H9 (cell line): Measurements from ENCODE around the gene GRM1. TPM values are rescaled to one million over a fixed set of nuclear protein-coding genes. Genes with fewer than 3 reads are reported as not detected.

Source experiments
- DNase-seq: peaks from one replicate; pipeline ENCODE4 v3.0.0-alpha.2; 2017
- H2AFZ ChIP-seq: one replicate; pipeline ENCODE4 v1.6.1; 2013; ENCODE audit warnings: mild to moderate bottlenecking, low read length, control low read depth, moderate library complexity
- H2AK5ac ChIP-seq: 2 replicates; pipeline ENCODE4 v1.6.1; 2013; ENCODE audit warnings: low read length, control low read depth, mixed read lengths; ENCODE audit not compliant: insufficient read length
- H2BK120ac ChIP-seq: one replicate; pipeline ENCODE4 v1.6.1; 2013; ENCODE audit warnings: low read depth, mild to moderate bottlenecking, low read length, control low read depth, inconsistent platforms; ENCODE audit not compliant: poor library complexity, severe bottlenecking
- H2BK12ac ChIP-seq: 2 replicates; pipeline ENCODE4 v1.6.1; 2013; ENCODE audit warnings: low read length, control low read depth, mixed read lengths, low read depth; ENCODE audit not compliant: insufficient read length
- H2BK15ac ChIP-seq: 2 replicates; pipeline ENCODE4 v1.6.1; 2013; ENCODE audit warnings: low read depth, low read length, control low read depth
- H2BK20ac ChIP-seq: one replicate; pipeline ENCODE4 v1.6.1; 2013; ENCODE audit warnings: low read depth, mild to moderate bottlenecking, low read length, control low read depth, inconsistent platforms; ENCODE audit not compliant: poor library complexity, severe bottlenecking
- H2BK5ac ChIP-seq: 2 replicates; pipeline ENCODE4 v1.6.1; 2013; ENCODE audit warnings: low read length, control low read depth, mixed read lengths; ENCODE audit not compliant: insufficient read length
- H3K14ac ChIP-seq: 2 replicates; pipeline ENCODE4 v1.6.1; 2013; ENCODE audit warnings: low read length, control low read depth; ENCODE audit not compliant: insufficient read depth
- H3K18ac ChIP-seq: 2 replicates; pipeline ENCODE4 v1.6.1; 2013; ENCODE audit warnings: low read depth, mild to moderate bottlenecking, mixed read lengths, low read length, control low read depth; ENCODE audit not compliant: insufficient read length
- H3K23ac ChIP-seq: 2 replicates; pipeline ENCODE4 v1.6.1; 2013; ENCODE audit warnings: low read length, control low read depth, mixed read lengths, low read depth; ENCODE audit not compliant: insufficient read length
- H3K23me2 ChIP-seq: 2 replicates; pipeline ENCODE4 v1.6.1; 2013; ENCODE audit warnings: low read depth, mild to moderate bottlenecking, mixed read lengths, low read length, control low read depth; ENCODE audit not compliant: insufficient read length, poor library complexity, severe bottlenecking
- H3K27ac ChIP-seq: 2 replicates; pipeline ENCODE4 v1.5.1; 2013; ENCODE audit warnings: low read length, control low read depth, mixed read lengths, low read depth; ENCODE audit not compliant: insufficient read length
- H3K27me3 ChIP-seq: 2 replicates; pipeline ENCODE4 v1.6.1; 2013; ENCODE audit warnings: low read length, control low read depth, inconsistent platforms; ENCODE audit not compliant: insufficient read depth
- H3K4ac ChIP-seq: 2 replicates; pipeline ENCODE4 v1.6.1; 2013; ENCODE audit warnings: low read depth, mild to moderate bottlenecking, control low read depth, inconsistent platforms, low read length, moderate library complexity
- H3K4me1 ChIP-seq: 2 replicates; pipeline ENCODE4 v1.6.1; 2013; ENCODE audit warnings: low read length, control low read depth, inconsistent platforms; ENCODE audit not compliant: insufficient read depth
- H3K4me2 ChIP-seq: 2 replicates; pipeline ENCODE4 v1.6.1; 2013; ENCODE audit warnings: low read length, control low read depth, mixed read lengths; ENCODE audit not compliant: insufficient read length, insufficient read depth
- H3K56ac ChIP-seq: 2 replicates; pipeline ENCODE4 v1.6.1; 2013; ENCODE audit warnings: low read depth, mild to moderate bottlenecking, mixed read lengths, low read length, control low read depth; ENCODE audit not compliant: insufficient read length
- H3K79me1 ChIP-seq: 2 replicates; pipeline ENCODE4 v1.6.1; 2013; ENCODE audit warnings: low read depth, mild to moderate bottlenecking, moderate library complexity, low read length, control low read depth, inconsistent platforms; ENCODE audit not compliant: insufficient read depth, poor library complexity, severe bottlenecking
- H3K79me2 ChIP-seq: 2 replicates; pipeline ENCODE4 v1.6.1; 2013; ENCODE audit warnings: low read length, control low read depth, inconsistent platforms; ENCODE audit not compliant: insufficient read depth
- H3K9ac ChIP-seq: 2 replicates; pipeline ENCODE4 v1.6.1; 2013; ENCODE audit warnings: low read length, control low read depth, mixed read lengths; ENCODE audit not compliant: insufficient read length; ENCODE audit errors: extremely low read depth
- H3K9me3 ChIP-seq: one replicate; pipeline ENCODE4 v1.6.1; 2013; ENCODE audit warnings: low read depth, low read length, inconsistent platforms; ENCODE audit not compliant: control insufficient read depth
- H3T11ph ChIP-seq: one replicate; pipeline ENCODE4 v1.6.1; 2013; ENCODE audit warnings: mild to moderate bottlenecking, low read length, control low read depth, inconsistent platforms
- H4K20me1 ChIP-seq: one replicate; pipeline ENCODE4 v1.6.1; 2013; ENCODE audit not compliant: control insufficient read depth, insufficient read length, insufficient read depth
- H4K5ac ChIP-seq: 2 replicates; pipeline ENCODE4 v1.6.1; 2013; ENCODE audit warnings: low read depth, mild to moderate bottlenecking, mixed read lengths, low read length, control low read depth; ENCODE audit not compliant: insufficient read length
- H4K8ac ChIP-seq: replicated peaks from 2 replicates; pipeline ENCODE4 v1.6.1; 2013; ENCODE audit warnings: low read length, control low read depth, mixed read lengths, low read depth; ENCODE audit not compliant: insufficient read length
- H4K91ac ChIP-seq: 2 replicates; pipeline ENCODE4 v1.6.1; 2013; ENCODE audit warnings: low read depth, mild to moderate bottlenecking, moderate library complexity, mixed read lengths, low read length, control low read depth; ENCODE audit not compliant: insufficient read length
- H3K27ac Mint-ChIP-seq, 3 experiments: 2 replicates in 2 of 3; 3 replicates in 1 of 3; pipeline ENCODE4 v1.8.0; 2020 to 2021; ENCODE audit warnings: mixed read lengths in 3 of 3, mild to moderate bottlenecking in 1 of 3, moderate library complexity in 1 of 3
- H3K27me3 Mint-ChIP-seq: 2 replicates; pipeline ENCODE4 v1.8.0; 2021; ENCODE audit warnings: low read depth, mild to moderate bottlenecking, moderate library complexity, mixed read lengths
- H3K36me3 Mint-ChIP-seq, 3 experiments: 2 replicates in 2 of 3; 3 replicates in 1 of 3; pipeline ENCODE4 v1.8.0; 2020 to 2021; ENCODE audit warnings: low read depth in 3 of 3, mixed read lengths in 3 of 3; ENCODE audit not compliant: insufficient read depth in 1 of 3
- H3K4me1 Mint-ChIP-seq, 2 experiments: 2 replicates each; pipeline ENCODE4 v1.8.0; 2020; ENCODE audit warnings: mixed read lengths in 2 of 2
- H3K4me3 Mint-ChIP-seq, 2 experiments: 2 replicates in 1 of 2; 3 replicates in 1 of 2; pipeline ENCODE4 v1.8.0; 2020 to 2021; ENCODE audit warnings: mild to moderate bottlenecking in 2 of 2, mixed read lengths in 2 of 2, moderate library complexity in 1 of 2
- H3K9me3 Mint-ChIP-seq, 2 experiments: 2 replicates in 1 of 2; 3 replicates in 1 of 2; pipeline ENCODE4 v1.8.0; 2020; ENCODE audit warnings: mild to moderate bottlenecking in 2 of 2, mixed read lengths in 2 of 2, moderate library complexity in 1 of 2
- WGBS: extraction: QIAGEN DNeasy Blood & Tissue Kit; methylation state at CpG from one replicate; pipeline ENCODE4 v1.1.7; 2013; ENCODE audit warnings: missing lambda C conversion rate, low lambda C conversion rate, mixed read lengths; ENCODE audit not compliant: insufficient read length; ENCODE audit errors: extremely low coverage; 5-methylcytosine and 5-hydroxymethylcytosine counted together
- total RNA-seq: library from RNA; stranded (reverse); gene quantifications from 2 replicates; pipeline ENCODE4 v1.2.1, GENCODE V29; 2021
- TF ChIP-seq, protein P1 (sequence below): fragments of 200-600 bp; sonication (generic); conservative IDR thresholded peaks from 3 replicates; pipeline ENCODE4 v1.8.0; 2021; ENCODE audit warnings: antibody characterized with exemption, mild to moderate bottlenecking

GRM1 gene
- total RNA-seq, 1 experiment from 2014 or later: 0.39 TPM

DNA sequence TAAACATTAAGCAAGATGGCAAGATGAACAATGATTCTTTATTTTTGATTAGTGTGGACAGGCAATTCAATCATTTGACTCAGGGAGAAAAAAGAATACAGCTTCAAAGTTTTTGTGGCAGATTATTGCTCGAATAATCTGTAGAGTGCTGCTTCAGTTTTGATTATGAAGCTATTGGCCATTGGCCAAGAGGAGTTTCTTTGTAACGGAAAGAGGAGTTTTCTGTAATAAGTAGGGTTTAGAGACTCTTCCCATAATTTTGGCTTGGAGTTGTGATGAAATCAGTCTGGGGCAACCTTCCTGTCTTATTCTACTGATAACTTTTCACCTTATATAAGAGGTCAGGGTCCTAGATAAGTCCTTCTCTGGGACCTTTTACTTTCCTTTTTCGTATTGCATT lies 258.1 kb downstream of the GRM1 start:
- no peaks in the 10 kb centered on the region for H3K23me2 ChIP-seq
- no peak overlapping the region for H3K27ac Mint-ChIP-seq
- no peak overlapping the region for H3T11ph ChIP-seq
- H3K9ac ChIP-seq: no peak overlapping the region
- no peak overlapping the region for H2BK120ac ChIP-seq
- no peak overlapping the region for H2AFZ ChIP-seq
- H4K20me1 ChIP-seq: no peaks in the 10 kb centered on the region
- H3K56ac ChIP-seq: no peak overlapping the region
- no peak overlapping the region for H2BK20ac ChIP-seq
- no peak overlapping the region for H2AK5ac ChIP-seq
- no peaks in the 10 kb centered on the region for H3K79me2 ChIP-seq
- H4K8ac ChIP-seq: no peak overlapping the region
- H3K27me3 ChIP-seq: no peaks in the 10 kb centered on the region
- WGBS: no CpG with 5 or more reads among the region's 3 CpGs
- H3K14ac ChIP-seq: no peak overlapping the region
- H3K79me1 ChIP-seq: no peaks in the 10 kb centered on the region
- H3K4me1 Mint-ChIP-seq: no peaks in the 10 kb centered on the region
- H3K36me3 Mint-ChIP-seq: no peaks in the 10 kb centered on the region
- H3K4me3 Mint-ChIP-seq: no peak overlapping the region
- H4K5ac ChIP-seq: no peak overlapping the region
- H3K27me3 Mint-ChIP-seq: no peaks in the 10 kb centered on the region
- H3K9me3 ChIP-seq: no peaks in the 10 kb centered on the region
- H3K18ac ChIP-seq: no peak overlapping the region
- H3K4me1 ChIP-seq: no peaks in the 10 kb centered on the region
- no peak for DNase-seq
- TF ChIP-seq, protein P1, sequence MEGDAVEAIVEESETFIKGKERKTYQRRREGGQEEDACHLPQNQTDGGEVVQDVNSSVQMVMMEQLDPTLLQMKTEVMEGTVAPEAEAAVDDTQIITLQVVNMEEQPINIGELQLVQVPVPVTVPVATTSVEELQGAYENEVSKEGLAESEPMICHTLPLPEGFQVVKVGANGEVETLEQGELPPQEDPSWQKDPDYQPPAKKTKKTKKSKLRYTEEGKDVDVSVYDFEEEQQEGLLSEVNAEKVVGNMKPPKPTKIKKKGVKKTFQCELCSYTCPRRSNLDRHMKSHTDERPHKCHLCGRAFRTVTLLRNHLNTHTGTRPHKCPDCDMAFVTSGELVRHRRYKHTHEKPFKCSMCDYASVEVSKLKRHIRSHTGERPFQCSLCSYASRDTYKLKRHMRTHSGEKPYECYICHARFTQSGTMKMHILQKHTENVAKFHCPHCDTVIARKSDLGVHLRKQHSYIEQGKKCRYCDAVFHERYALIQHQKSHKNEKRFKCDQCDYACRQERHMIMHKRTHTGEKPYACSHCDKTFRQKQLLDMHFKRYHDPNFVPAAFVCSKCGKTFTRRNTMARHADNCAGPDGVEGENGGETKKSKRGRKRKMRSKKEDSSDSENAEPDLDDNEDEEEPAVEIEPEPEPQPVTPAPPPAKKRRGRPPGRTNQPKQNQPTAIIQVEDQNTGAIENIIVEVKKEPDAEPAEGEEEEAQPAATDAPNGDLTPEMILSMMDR: no peak
- no peak overlapping the region for H3K4ac ChIP-seq
- H3K27ac ChIP-seq: no peak overlapping the region
- H4K91ac ChIP-seq: no peak overlapping the region
- H3K23ac ChIP-seq: no peak overlapping the region
- H2BK12ac ChIP-seq: no peak overlapping the region
- H3K4me2 ChIP-seq: no peak overlapping the region
- no peaks in the 10 kb centered on the region for H3K9me3 Mint-ChIP-seq
- no peak overlapping the region for H2BK5ac ChIP-seq
- no peak overlapping the region for H2BK15ac ChIP-seq
